ENCODE data around the gene PSIP1. TPM values are rescaled to one million over a fixed set of nuclear protein-coding genes. Genes with fewer than 3 reads are reported as not detected.
A peak's percentile ranks its signal among the peaks of the same experiment; 100 is the strongest.

PSIP1 gene
- total RNA-seq, 1 donor from 2014 or later, result 115 TPM

DNA sequence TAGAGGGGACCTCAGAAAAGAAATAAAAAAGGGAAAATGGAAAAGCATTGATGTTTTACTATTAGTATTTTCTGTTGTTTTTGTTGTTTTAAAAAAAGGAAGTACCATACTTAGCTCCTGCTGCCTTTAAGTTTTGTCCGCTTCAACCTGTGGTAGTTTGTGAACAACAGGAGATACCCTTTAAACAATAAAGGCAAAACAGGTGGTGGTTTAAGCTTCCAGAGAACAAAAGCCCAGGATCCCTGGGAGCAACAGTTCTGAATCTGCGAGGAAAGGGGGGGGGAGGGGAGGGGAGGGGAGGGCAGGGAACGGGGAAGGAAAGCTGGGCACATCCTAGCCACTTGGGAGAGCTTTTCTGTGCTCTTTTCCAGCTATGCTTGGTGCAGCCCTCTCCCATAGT lies 2.1 kb upstream of the PSIP1 start:
- TF ChIP-seq, protein P1, sequence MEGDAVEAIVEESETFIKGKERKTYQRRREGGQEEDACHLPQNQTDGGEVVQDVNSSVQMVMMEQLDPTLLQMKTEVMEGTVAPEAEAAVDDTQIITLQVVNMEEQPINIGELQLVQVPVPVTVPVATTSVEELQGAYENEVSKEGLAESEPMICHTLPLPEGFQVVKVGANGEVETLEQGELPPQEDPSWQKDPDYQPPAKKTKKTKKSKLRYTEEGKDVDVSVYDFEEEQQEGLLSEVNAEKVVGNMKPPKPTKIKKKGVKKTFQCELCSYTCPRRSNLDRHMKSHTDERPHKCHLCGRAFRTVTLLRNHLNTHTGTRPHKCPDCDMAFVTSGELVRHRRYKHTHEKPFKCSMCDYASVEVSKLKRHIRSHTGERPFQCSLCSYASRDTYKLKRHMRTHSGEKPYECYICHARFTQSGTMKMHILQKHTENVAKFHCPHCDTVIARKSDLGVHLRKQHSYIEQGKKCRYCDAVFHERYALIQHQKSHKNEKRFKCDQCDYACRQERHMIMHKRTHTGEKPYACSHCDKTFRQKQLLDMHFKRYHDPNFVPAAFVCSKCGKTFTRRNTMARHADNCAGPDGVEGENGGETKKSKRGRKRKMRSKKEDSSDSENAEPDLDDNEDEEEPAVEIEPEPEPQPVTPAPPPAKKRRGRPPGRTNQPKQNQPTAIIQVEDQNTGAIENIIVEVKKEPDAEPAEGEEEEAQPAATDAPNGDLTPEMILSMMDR (IDR thresholded peaks at IDR 0.05), result no peak
- Histone ChIP-seq H3K27me3 (no peaks in the 10 kb centered on the region), H3K36me3 (no peaks in the 10 kb centered on the region), H3K4me1 (peaks cover 0 to 4% of the 10 kb centered on the region in 2 donors), H3K27ac (peak overlapping the region in 1 of 2 donors; percentile 46), H3K4me3 (no peak overlapping the region), H3K9me3 (no peaks in the 10 kb centered on the region)
- intact Hi-C loops (cut with DNase I), result loop anchor here (5.0 to 10.0 kb wide), 2 partner anchors 92 to 356 kb away; no protein-coding TSS in a partner anchor
- DNase-seq (ENCODE audit: low spot score in 2 of 2), result no peak

DNA sequence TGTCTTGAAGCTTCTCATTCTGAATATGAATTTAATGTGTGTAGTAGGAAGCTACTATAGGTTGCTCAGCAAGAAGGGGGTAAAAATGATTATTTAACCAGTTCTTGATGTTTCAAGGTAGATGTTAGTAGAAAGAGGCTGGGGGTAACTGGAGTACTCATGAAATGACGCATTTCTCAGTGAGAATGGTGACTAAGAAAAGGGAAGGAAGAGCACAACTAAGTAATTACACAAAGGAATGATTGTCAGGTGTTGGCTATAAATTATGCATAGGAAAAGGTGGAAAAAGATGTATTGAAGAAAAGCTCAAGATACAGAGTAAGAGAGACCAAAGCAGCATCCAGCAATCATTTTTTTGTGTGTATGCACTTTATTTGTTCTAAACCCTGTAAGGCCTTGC lies 1.4 kb upstream of the PSIP1 start:
- TF ChIP-seq, protein P1 (IDR thresholded peaks at IDR 0.05), result no peak
- Histone ChIP-seq H3K4me3 (peak overlapping the region in 1 of 2 donors; percentile 94), H3K27me3 (no peaks in the 10 kb centered on the region), H3K36me3 (peaks cover 0 to 4% of the 10 kb centered on the region in 2 donors), H3K9me3 (no peaks in the 10 kb centered on the region), H3K4me1 (peaks cover 0 to 4% of the 10 kb centered on the region in 2 donors), H3K27ac (no peak overlapping the region)
- intact Hi-C loops (cut with DNase I), result loop anchor here (5.0 to 10.0 kb wide), 2 partner anchors 93 to 355 kb away; no protein-coding TSS in a partner anchor
- DNase-seq (ENCODE audit: low spot score in 2 of 2), result no peak

DNA sequence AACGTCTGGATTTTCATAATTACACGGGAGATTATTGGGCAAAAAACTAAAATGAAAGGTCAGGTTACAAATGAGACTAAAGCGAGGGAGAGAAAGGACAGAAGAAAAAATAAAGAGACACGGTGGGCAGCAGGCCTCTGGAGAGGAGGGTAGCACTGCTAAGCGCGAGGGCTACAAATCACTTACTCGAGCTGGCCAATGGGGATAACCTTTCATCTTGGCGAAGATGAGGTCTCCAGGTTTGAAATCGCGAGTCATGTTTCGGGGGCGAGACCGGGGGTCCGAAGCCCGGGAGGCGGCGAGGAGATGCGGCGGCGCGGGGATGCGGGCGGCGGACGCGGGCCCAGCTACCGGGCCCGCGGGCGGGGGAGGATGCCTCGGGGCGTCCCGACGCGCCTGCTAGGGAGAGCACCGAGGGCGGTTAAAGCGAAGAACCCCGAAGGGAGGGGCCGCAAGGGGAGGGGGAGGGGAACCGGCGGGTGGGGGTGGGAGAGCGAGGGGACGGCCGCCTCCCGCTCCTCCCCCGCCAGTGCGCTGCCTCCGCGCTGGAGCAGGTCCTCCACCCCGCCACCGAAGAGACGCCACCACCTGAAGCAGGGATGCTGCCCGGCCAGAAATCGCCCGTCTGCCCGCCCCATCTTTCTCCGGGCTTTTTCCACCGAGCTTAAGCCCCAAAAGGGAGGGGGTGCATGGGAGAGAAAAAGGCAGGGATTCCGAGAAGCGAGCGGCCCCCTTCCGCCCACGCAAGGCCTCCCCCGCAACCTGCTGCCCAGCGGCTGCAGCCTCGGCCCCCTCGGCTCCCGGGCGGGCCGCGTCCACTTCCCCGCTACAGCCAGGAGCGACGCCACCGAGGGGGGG lies 610 bp downstream of the PSIP1 start:
- TF ChIP-seq, protein P1 (IDR thresholded peaks at IDR 0.05), result no peak
- Histone ChIP-seq H3K27me3 (no peaks in the 10 kb centered on the region), H3K27ac (peak overlapping the region; percentile 92 to 95), H3K9me3 (no peaks in the 10 kb centered on the region), H3K4me1 (peaks cover 0 to 4% of the 10 kb centered on the region in 2 donors), H3K4me3 (peak overlapping the region; percentile 72 to 94), H3K36me3 (peaks cover 0 to 22% of the 10 kb centered on the region in 2 donors)
- no peak for DNase-seq (ENCODE audit: low spot score in 2 of 2)
- intact Hi-C loops (cut with DNase I), result loop anchor here (1.0 to 10.0 kb wide), 3 partner anchors 42 to 353 kb away; no protein-coding TSS in a partner anchor

DNA sequence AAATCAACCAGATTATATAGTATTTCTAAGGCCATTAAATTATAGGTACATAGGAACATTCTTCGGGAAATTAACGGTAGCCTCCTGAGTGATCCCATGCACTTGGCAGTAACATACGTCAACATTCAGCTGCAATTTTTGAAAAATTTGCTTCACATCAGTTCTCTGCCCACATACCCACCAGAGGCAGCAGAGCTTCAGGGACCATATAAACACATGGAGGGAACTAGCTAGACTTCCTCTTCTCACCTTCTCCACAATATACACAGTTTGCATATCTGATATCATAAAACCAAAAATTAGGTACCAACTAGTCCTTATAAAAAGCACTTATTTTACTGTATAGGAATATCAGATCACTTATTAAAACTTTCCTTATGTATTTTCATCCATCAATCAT lies 4.8 kb downstream of the PSIP1 start:
- H3K27ac ChIP-seq, result no peak overlapping the region
- intact Hi-C loops (cut with DNase I), result no loop called here
- H3K4me1 ChIP-seq, result peaks cover 0 to 4% of the 10 kb centered on the region in 2 donors
- H3K27me3 ChIP-seq, result no peaks in the 10 kb centered on the region
- H3K9me3 ChIP-seq, result no peaks in the 10 kb centered on the region
- H3K36me3 ChIP-seq, result peaks cover 5 to 33% of the 10 kb centered on the region in 2 donors
- TF ChIP-seq, protein P1 (IDR thresholded peaks at IDR 0.05), result no peak
- no peak overlapping the region for H3K4me3 ChIP-seq
- DNase-seq (ENCODE audit: low spot score in 2 of 2), result no peak

DNA sequence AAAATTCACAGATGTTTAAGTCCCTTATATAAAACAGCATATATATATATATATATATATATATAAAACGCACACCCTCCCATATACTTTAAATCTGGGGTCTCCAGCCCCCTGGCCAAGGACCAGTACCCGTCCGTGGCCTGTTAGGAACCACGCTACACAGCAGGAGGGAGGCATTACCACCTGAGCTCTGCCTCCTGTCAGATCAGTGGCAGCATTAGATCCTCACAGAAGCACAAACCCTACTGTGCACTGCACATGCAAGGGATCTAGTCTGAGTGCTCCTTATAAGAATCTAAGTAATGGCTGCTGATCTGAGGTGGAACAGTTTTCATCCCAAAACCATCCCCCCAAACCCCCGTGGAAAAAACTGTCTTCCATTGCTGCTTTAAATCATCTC lies 9.0 kb downstream of the PSIP1 start:
- Histone ChIP-seq H3K36me3 (peaks cover 5 to 25% of the 10 kb centered on the region in 2 donors), H3K27ac (no peak overlapping the region), H3K4me3 (no peak overlapping the region), H3K27me3 (no peaks in the 10 kb centered on the region), H3K4me1 (peaks cover 0 to 9% of the 10 kb centered on the region in 2 donors), H3K9me3 (no peaks in the 10 kb centered on the region)
- DNase-seq (ENCODE audit: low spot score in 2 of 2), result no peak
- intact Hi-C loops (cut with DNase I), result no loop called here
- TF ChIP-seq, protein P1 (IDR thresholded peaks at IDR 0.05), result no peak
